ENCODE data around the gene PPRC1. TPM values are rescaled to one million over a fixed set of nuclear protein-coding genes. Genes with fewer than 3 reads are reported as not detected.

Gene PPRC1
- total and polyA plus RNA-seq, 2 donors (not counting 3 experiments of a cell fraction or from before 2014, with no cell fraction given): 27.0 to 49.9 TPM

DNA sequence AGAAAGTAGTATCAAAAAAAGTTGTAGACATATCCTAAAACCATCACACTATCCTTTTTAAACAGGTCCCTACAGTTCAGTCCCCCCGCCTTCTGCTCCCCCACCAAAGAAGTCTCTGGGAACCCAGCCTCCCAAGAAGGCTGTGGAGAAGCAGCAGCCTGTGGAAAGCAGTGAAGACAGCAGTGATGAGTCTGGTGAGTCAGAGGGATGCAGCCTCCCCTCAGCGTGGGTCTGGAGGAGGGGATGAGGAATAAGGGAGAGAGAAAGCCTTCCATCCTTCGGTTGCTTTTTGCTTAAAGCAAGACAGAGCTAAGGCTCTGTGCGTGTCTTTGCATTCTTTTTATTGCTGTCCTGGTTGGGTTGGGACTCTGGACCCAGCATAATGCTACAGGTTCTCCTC lies 27.0 kb downstream of the PPRC1 start:
- DNase-seq (ENCODE audit: low read depth, low spot score) (no peak), FAIRE-seq (no peak)
- BruUV-seq (replicated peaks): no TSS peak
- H3K79me2 ChIP-seq (ENCODE audit: control insufficient read depth, insufficient read depth, low read length): peaks cover 28% of the 10 kb centered on the region
- intact Hi-C loops (cut with micrococcal nuclease) (loop anchor here (10.0 kb wide), 1 partner anchor 425 kb away; no protein-coding TSS in a partner anchor), dilution Hi-C loops (cut with MboI; ENCODE audit: extremely low pct_ligation_motif_present, low sequenced_read_pairs) (no loop called here)
- POLR2A ChIA-PET: no interaction called here
- H3K9ac ChIP-seq (replicated peaks; ENCODE audit: extremely low read depth, insufficient read depth, low read length): no peak overlapping the region
- H3K36me3 ChIP-seq (ENCODE audit: control insufficient read depth in 2 of 2, extremely low read depth in 1 of 2, insufficient read depth in 2 of 2, low read length in 2 of 2): peaks cover 40 to 43% of the 10 kb centered on the region in 2 experiments
- no peak overlapping the region for H3K4me3 ChIP-seq (replicated peaks in 1 of 3; ENCODE audit: insufficient read depth in 1 of 3, low read depth in 1 of 3, low read length in 3 of 3)
- no peaks in the 10 kb centered on the region for H4K20me1 ChIP-seq (replicated peaks; ENCODE audit: control insufficient read depth, extremely low read depth, insufficient read depth, low read length)
- H3K27ac ChIP-seq (ENCODE audit: insufficient read depth, low read depth, low read length): no peak overlapping the region
- H3K9me1 ChIP-seq (replicated peaks; ENCODE audit: control insufficient read depth, extremely low read depth, insufficient read depth, low read length): no peaks in the 10 kb centered on the region
- H2AFZ ChIP-seq (ENCODE audit: low read depth, low read length): no peak overlapping the region
- CTCF ChIA-PET: interaction anchor here (0.6 to 2.3 kb wide), 5 partner anchors 9 to 192 kb away, joined by 3 to 22 read pairs (median 4); no protein-coding TSS in a partner anchor
- no peaks in the 10 kb centered on the region for H3K27me3 ChIP-seq (ENCODE audit: control insufficient read depth in 2 of 2, insufficient read depth in 2 of 2, low read length in 2 of 2)
- no peaks in the 10 kb centered on the region for H3K9me3 ChIP-seq (replicated peaks; ENCODE audit: control insufficient read depth, insufficient read depth, low read length)
- no peak overlapping the region for H3K4me2 ChIP-seq (ENCODE audit: insufficient read depth, low read length)
- no peaks in the 10 kb centered on the region for H3K4me1 ChIP-seq (ENCODE audit: control insufficient read depth, extremely low read depth, insufficient read depth, low read length)
- TF ChIP-seq, protein P1, sequence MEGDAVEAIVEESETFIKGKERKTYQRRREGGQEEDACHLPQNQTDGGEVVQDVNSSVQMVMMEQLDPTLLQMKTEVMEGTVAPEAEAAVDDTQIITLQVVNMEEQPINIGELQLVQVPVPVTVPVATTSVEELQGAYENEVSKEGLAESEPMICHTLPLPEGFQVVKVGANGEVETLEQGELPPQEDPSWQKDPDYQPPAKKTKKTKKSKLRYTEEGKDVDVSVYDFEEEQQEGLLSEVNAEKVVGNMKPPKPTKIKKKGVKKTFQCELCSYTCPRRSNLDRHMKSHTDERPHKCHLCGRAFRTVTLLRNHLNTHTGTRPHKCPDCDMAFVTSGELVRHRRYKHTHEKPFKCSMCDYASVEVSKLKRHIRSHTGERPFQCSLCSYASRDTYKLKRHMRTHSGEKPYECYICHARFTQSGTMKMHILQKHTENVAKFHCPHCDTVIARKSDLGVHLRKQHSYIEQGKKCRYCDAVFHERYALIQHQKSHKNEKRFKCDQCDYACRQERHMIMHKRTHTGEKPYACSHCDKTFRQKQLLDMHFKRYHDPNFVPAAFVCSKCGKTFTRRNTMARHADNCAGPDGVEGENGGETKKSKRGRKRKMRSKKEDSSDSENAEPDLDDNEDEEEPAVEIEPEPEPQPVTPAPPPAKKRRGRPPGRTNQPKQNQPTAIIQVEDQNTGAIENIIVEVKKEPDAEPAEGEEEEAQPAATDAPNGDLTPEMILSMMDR (IDR thresholded peaks at IDR 0.05; ENCODE audit: extremely low read depth in 1 of 2, insufficient read depth in 1 of 2, low read depth in 1 of 2, low read length in 2 of 2): no peak
- no peak for TF ChIP-seq JUN (IDR thresholded peaks at IDR 0.05; ENCODE audit: borderline replicate concordance, insufficient read depth, insufficient read length, low read depth)
- no peak for TF ChIP-seq MYC (IDR thresholded peaks at IDR 0.05; ENCODE audit: low read depth, low read length)
- TF ChIP-seq FOS (IDR thresholded peaks at IDR 0.05; ENCODE audit: borderline replicate concordance, insufficient read depth, low read length): no peak
- no peak for TF ChIP-seq GATA2 (IDR thresholded peaks at IDR 0.05; ENCODE audit: insufficient read depth, insufficient read length, low read depth, low read length)
- TF ChIP-seq POLR2A (IDR thresholded peaks at IDR 0.05; ENCODE audit: low read depth, low read length): no peak
- TF ChIP-seq EZH2 (IDR thresholded peaks at IDR 0.05; ENCODE audit: borderline replicate concordance, low read depth, low read length, severe bottlenecking): no peak
- TF ChIP-seq, protein P2, sequence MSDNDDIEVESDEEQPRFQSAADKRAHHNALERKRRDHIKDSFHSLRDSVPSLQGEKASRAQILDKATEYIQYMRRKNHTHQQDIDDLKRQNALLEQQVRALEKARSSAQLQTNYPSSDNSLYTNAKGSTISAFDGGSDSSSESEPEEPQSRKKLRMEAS (IDR thresholded peaks at IDR 0.05; ENCODE audit: insufficient read depth, insufficient read length): no peak

All from endothelial cell of umbilical vein (primary cell).